Ishikawa (cell line): ENCODE measurements around the gene YIPF5.

Experiments used
- CEBPB ChIP-seq: IDR thresholded peaks from 2 replicates; pipeline ENCODE4 v1.6.1; 2012
- CREB1 ChIP-seq: IDR thresholded peaks from 2 replicates; pipeline ENCODE4 v1.6.1; 2012; ENCODE audit warnings: low read depth
- EGR1 ChIP-seq: IDR thresholded peaks from 2 replicates; pipeline ENCODE4 v1.6.1; 2012
- EP300 ChIP-seq: IDR thresholded peaks from 2 replicates; pipeline ENCODE4 v1.6.1; 2012; ENCODE audit warnings: borderline replicate concordance
- FOXM1 ChIP-seq: IDR thresholded peaks from 2 replicates; pipeline ENCODE4 v1.6.1; 2012; ENCODE audit warnings: low read depth, borderline replicate concordance
- NFIC ChIP-seq: IDR thresholded peaks from 2 replicates; pipeline ENCODE4 v1.6.1; 2012
- RAD21 ChIP-seq: IDR thresholded peaks from 2 replicates; pipeline ENCODE4 v1.6.1; 2012; ENCODE audit warnings: low read depth
- REST ChIP-seq: IDR thresholded peaks from 2 replicates; pipeline ENCODE4 v1.6.1; 2012; ENCODE audit warnings: low read depth, mild to moderate bottlenecking
- TAF1 ChIP-seq: IDR thresholded peaks from 2 replicates; pipeline ENCODE4 v1.6.1; 2012; ENCODE audit warnings: low read depth, mild to moderate bottlenecking
- TCF12 ChIP-seq: IDR thresholded peaks from 2 replicates; pipeline ENCODE4 v1.6.1; 2012; ENCODE audit warnings: low read depth
- TEAD4 ChIP-seq: IDR thresholded peaks from 2 replicates; pipeline ENCODE4 v1.6.1; 2012
- USF1 ChIP-seq: IDR thresholded peaks from 2 replicates; pipeline ENCODE4 v1.6.1; 2012
- YY1 ChIP-seq: IDR thresholded peaks from 2 replicates; pipeline ENCODE4 v1.6.1; 2012; ENCODE audit warnings: low read depth
- ZBTB7A ChIP-seq: IDR thresholded peaks from 2 replicates; pipeline ENCODE4 v1.6.1; 2012; ENCODE audit warnings: low read depth
- TF ChIP-seq, protein P1 (sequence below): IDR thresholded peaks from 2 replicates; pipeline ENCODE4 v1.6.1; 2012

The YIPF5 gene

DNA sequence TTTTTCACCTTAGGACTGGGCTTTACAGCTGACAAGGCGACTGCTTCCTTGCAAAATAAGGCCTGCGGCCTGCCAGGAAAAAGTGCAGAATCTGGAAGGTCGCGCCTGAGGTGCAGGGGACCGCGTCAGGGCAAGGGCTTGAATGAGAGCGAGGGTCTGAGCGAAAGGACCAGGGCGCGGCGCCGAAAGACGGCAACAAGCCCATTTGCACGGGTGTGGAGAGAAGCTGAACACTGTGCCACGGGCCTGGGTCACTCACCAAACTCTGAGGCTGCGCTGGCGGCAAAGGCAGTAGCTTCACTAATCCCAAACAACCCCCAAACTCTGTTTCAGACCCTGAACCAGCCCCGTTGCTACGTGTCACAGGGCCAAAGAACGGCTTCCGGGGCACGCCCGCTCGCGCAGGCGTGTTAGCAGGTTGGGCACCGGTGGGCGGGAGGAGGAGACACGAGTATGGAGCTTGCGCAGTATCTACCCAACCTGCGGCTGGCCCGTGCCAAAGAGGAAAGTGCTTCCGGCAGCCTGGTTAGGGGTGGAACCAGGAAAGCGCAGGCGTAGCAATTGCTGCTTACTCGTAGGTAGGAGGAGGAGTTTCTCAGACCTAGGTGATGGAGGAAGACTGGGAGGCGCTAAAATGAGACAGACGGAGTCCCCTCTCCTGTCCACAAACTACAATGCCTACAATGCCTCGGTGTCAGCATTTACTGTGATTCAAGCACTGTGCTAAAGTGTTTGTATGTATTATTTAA is at the start of gene YIPF5, which contains the start of gene KCTD16:
TSS of gene YIPF5 (minus strand) at position 384 of the 749 bp plus-strand sequence. CDS start 704 bp downstream, outside the sequence.
TSS of gene KCTD16 (plus strand) at position 598 of the 749 bp plus-strand sequence.
- no peak for TF ChIP-seq RAD21
- peak; percentile 50; the same call in 1 of the 2 replicates for TF ChIP-seq CREB1
- TF ChIP-seq TAF1 = peak; percentile 69; the same call in 1 of the 2 replicates
- TF ChIP-seq EGR1 = peak; percentile 60; the same call in 1 of the 2 replicates

DNA sequence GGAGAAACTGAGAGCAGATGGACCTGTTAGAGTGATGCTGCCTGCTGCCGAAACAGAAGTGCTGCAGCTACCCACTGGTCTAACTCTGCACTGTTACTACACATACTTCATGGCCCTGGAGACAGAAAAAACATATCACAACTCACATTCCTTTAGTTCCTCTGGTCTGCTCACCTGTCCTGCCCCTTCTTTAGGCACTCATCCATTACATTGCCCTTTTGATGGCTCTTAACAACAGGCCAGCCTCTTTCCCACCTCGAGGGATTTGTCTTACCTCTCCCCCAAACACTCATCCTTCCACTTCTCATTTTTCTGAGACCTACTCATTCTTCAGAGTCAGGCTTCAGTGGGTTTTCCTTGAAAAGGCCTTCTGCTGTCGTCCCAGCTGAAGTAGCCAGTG is 49.4 kb upstream of the YIPF5 start:
- no peak for TF ChIP-seq TAF1

DNA sequence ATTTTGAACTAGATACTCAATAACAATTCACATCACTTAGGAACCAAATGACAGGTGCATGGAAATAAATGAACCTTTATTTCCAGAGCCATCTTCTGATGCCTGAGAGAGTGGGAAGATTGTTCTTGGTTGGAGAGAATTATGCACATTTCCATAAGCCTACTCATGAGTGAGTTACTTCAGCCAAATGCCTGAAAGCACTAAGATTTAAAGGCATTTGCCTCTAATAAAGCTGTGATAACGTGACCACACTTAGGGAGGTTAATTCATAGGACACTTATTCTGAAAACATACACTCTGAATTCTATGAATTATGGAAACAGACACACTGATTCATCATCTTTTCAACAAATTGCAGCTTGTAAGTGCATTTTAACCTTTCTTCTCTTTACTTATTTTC is 40.2 kb upstream of the YIPF5 start:
- TF ChIP-seq CREB1 (no peak), REST (no peak), TAF1 (no peak), USF1 (no peak)

- no peak for TF ChIP-seq TCF12
- TF ChIP-seq, protein P1, sequence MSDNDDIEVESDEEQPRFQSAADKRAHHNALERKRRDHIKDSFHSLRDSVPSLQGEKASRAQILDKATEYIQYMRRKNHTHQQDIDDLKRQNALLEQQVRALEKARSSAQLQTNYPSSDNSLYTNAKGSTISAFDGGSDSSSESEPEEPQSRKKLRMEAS = no peak
- no peak for TF ChIP-seq ZBTB7A
- no peak for TF ChIP-seq EGR1
- no peak for TF ChIP-seq USF1
- no peak for TF ChIP-seq TEAD4
These were observed 38.9 kb upstream of the YIPF5 start for GRCh38 chr5:144209361-144209760.

DNA sequence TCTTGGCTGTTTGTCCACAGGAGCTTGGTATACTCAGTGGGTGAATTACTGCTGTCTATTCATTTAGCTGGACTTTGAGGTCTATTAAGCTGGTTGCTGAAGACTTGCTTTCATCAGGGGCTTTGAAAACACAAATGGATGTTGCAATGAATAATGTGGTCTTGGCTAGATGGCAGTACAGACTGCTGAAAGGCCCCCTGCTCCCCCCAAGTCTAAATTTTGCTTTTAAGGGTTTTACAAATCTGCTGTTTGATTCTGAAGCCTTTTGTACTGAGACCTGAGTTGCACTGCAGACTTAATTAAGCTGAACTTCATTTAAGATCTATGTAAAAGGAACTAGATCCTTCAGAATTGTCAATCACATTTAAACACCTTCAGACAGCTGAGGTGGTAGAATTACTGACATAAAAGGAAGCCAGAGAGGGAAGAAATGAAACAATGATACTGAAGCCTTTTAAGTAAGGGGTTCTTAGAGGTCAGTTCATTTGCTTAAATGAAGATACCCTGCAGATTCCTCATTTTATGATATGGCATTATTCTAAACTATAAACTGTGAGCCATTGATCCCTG is 37.5 kb upstream of the YIPF5 start:
- TF ChIP-seq EP300 (no peak), EGR1 (no peak), YY1 (no peak), TEAD4 (no peak), ZBTB7A (no peak), FOXM1 (no peak), REST (no peak)
- TF ChIP-seq, protein P1 = no peak

- no peak for TF ChIP-seq CEBPB
- no peak for TF ChIP-seq FOXM1
- no peak for TF ChIP-seq TAF1
- TF ChIP-seq YY1 = no peak
- no peak for TF ChIP-seq NFIC
These were observed 35.7 kb upstream of the YIPF5 start for GRCh38 chr5:144206141-144206540.

DNA sequence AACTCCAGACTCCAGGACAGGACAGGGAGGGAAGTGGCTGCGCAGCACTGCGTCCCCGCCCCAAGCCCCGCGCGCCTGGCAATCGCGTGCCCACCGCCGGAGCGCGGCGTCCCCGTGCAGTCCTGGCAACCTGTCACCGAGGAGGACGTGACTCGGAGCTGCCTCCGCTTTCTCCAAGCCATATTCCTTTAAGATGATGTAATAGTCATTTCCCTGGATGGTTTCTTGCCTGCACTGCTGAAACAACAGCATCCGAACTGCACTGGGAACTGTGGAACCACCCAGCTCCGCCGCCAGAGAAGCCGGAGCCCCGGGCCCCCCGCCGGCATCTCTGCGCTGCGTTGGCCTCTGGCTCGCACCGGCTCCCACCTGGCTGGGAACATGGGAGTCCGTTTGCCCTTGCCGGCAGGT is 34.7 kb upstream of the YIPF5 start:
- TF ChIP-seq NFIC = no peak
- no peak for TF ChIP-seq CREB1
- no peak for TF ChIP-seq CEBPB
- TF ChIP-seq TCF12 = no peak
- no peak for TF ChIP-seq RAD21
- no peak for TF ChIP-seq TAF1
- TF ChIP-seq YY1 = no peak
- TF ChIP-seq FOXM1 = no peak
- TF ChIP-seq TEAD4 = no peak
- no peak for TF ChIP-seq REST
- TF ChIP-seq USF1 = no peak
- TF ChIP-seq EP300 = no peak
